Measurements from ENCODE around the gene SUCLG2. TPM values are rescaled to one million over a fixed set of nuclear protein-coding genes. Genes with fewer than 3 reads are reported as not detected.
"Not testable (repeated sequence)": the region's sequence is repeated elsewhere in the genome, so short reads cannot be mapped to it uniquely, and the experiment has no call there.

SUCLG2 gene
- total RNA-seq, 1 experiment from 2014 or later: 22.3 TPM

DNA sequence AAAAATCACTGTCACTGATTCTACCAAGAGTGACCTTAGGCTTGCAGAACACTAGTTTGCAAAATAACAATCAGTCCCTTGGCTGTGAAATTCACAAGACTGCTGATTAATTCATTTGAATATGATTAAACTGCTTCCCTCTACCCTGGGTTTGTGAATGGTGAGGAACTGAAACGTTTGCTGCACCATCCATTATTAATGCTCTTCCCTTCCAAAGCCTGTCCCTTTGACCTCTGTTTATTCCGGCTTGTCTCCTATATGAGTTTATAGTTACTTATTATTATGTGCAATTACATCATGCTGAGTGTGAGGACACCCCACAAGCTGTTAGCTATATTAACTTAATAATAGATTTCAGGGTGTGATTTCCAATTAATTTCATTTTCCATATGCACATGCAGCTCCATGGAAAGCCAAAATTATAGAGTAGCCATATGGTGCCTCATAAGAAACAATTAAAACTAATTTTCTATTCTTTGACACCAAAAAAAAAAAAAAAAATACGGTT is 96.5 kb downstream of the SUCLG2 start:
- Histone ChIP-seq H3K9me3 (ENCODE audit: low read length) (no peaks in the 10 kb centered on the region), H2AFZ (ENCODE audit: low read length) (no peak overlapping the region), H3K79me2 (ENCODE audit: low read length) (no peaks in the 10 kb centered on the region), H3K27ac (ENCODE audit: low read length) (no peak overlapping the region), H3K4me3 (ENCODE audit: low read length) (no peak overlapping the region), H3F3A (ENCODE audit: low read length, unreplicated experiment) (no peaks in the 10 kb centered on the region), H3K9me2 (replicated peaks; ENCODE audit: low read length) (no peaks in the 10 kb centered on the region), H3K27me3 (ENCODE audit: low read length) (no peaks in the 10 kb centered on the region), H3K36me3 (ENCODE audit: low read depth, low read length) (no peaks in the 10 kb centered on the region), H3K4me2 (ENCODE audit: low read length) (no peak overlapping the region), H3K9ac (ENCODE audit: low read length) (no peak overlapping the region), H3K4me1 (ENCODE audit: insufficient read depth, low read length) (no peaks in the 10 kb centered on the region), H4K20me1 (ENCODE audit: low read length) (no peaks in the 10 kb centered on the region)
- ChIA-PET CTCF (no interaction called here), POLR2A (ENCODE audit: unreplicated experiment) (no interaction called here)
- ATAC-seq (no peak), DNase-seq (no peak)
- intact Hi-C loops (cut with micrococcal nuclease): no loop called here
- no TSS peak for BruUV-seq (replicated peaks)
- no peak for TF ChIP-seq EZH2phosphoT487 (IDR thresholded peaks at IDR 0.05; ENCODE audit: borderline replicate concordance, low read length)
- TF ChIP-seq EZH2 (IDR thresholded peaks at IDR 0.05; ENCODE audit: low read length, unreplicated experiment): no peak
- TF ChIP-seq, protein P1, sequence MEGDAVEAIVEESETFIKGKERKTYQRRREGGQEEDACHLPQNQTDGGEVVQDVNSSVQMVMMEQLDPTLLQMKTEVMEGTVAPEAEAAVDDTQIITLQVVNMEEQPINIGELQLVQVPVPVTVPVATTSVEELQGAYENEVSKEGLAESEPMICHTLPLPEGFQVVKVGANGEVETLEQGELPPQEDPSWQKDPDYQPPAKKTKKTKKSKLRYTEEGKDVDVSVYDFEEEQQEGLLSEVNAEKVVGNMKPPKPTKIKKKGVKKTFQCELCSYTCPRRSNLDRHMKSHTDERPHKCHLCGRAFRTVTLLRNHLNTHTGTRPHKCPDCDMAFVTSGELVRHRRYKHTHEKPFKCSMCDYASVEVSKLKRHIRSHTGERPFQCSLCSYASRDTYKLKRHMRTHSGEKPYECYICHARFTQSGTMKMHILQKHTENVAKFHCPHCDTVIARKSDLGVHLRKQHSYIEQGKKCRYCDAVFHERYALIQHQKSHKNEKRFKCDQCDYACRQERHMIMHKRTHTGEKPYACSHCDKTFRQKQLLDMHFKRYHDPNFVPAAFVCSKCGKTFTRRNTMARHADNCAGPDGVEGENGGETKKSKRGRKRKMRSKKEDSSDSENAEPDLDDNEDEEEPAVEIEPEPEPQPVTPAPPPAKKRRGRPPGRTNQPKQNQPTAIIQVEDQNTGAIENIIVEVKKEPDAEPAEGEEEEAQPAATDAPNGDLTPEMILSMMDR (conservative IDR thresholded peaks at IDR 0.05; ENCODE audit: low read depth, low read length): no peak

GRCh38 chr3:67551361-67552016 is 102.9 kb downstream of the SUCLG2 start:
- no peak for ATAC-seq
- Histone ChIP-seq H3K27me3 (ENCODE audit: low read length) (no peaks in the 10 kb centered on the region), H3K9me3 (ENCODE audit: low read length) (no peaks in the 10 kb centered on the region), H3K4me2 (ENCODE audit: low read length) (no peak overlapping the region), H2AFZ (ENCODE audit: low read length) (no peak overlapping the region), H4K20me1 (ENCODE audit: low read length) (no peaks in the 10 kb centered on the region), H3K9ac (ENCODE audit: low read length) (no peak overlapping the region), H3K79me2 (ENCODE audit: low read length) (no peaks in the 10 kb centered on the region), H3K9me2 (replicated peaks; ENCODE audit: low read length) (no peaks in the 10 kb centered on the region), H3F3A (ENCODE audit: low read length, unreplicated experiment) (no peaks in the 10 kb centered on the region), H3K27ac (ENCODE audit: low read length) (no peak overlapping the region), H3K36me3 (ENCODE audit: low read depth, low read length) (no peaks in the 10 kb centered on the region), H3K4me1 (ENCODE audit: insufficient read depth, low read length) (no peaks in the 10 kb centered on the region), H3K4me3 (ENCODE audit: low read length) (no peak overlapping the region)
- ChIA-PET POLR2A (ENCODE audit: unreplicated experiment) (no interaction called here), CTCF (no interaction called here)
- DNase-seq: no peak
- TF ChIP-seq EZH2phosphoT487 (IDR thresholded peaks at IDR 0.05; ENCODE audit: borderline replicate concordance, low read length): no peak
- TF ChIP-seq, protein P1 (conservative IDR thresholded peaks at IDR 0.05; ENCODE audit: low read depth, low read length): no peak
- no peak for TF ChIP-seq EZH2 (IDR thresholded peaks at IDR 0.05; ENCODE audit: low read length, unreplicated experiment)
- BruUV-seq (replicated peaks): no TSS peak
- intact Hi-C loops (cut with micrococcal nuclease): no loop called here

GRCh38 chr3:67550541-67550940 is 103.9 kb downstream of the SUCLG2 start:
- no peaks in the 10 kb centered on the region for H3K4me1 ChIP-seq (ENCODE audit: insufficient read depth, low read length)
- intact Hi-C loops (cut with micrococcal nuclease): no loop called here
- ChIA-PET CTCF (no interaction called here), POLR2A (ENCODE audit: unreplicated experiment) (no interaction called here)
- TF ChIP-seq EZH2phosphoT487 (IDR thresholded peaks at IDR 0.05; ENCODE audit: borderline replicate concordance, low read length): no peak
- TF ChIP-seq EZH2 (IDR thresholded peaks at IDR 0.05; ENCODE audit: low read length, unreplicated experiment): no peak
- TF ChIP-seq, protein P1 (conservative IDR thresholded peaks at IDR 0.05; ENCODE audit: low read depth, low read length): no peak
- no peak for DNase-seq
- BruUV-seq (replicated peaks): no TSS peak
- no peak for ATAC-seq
- H3K4me2 ChIP-seq (ENCODE audit: low read length): no peak overlapping the region
- H3K27ac ChIP-seq (ENCODE audit: low read length): no peak overlapping the region
- H4K20me1 ChIP-seq (ENCODE audit: low read length): no peaks in the 10 kb centered on the region
- no peak overlapping the region for H3K4me3 ChIP-seq (ENCODE audit: low read length)
- no peaks in the 10 kb centered on the region for H3F3A ChIP-seq (ENCODE audit: low read length, unreplicated experiment)
- H3K79me2 ChIP-seq (ENCODE audit: low read length): no peaks in the 10 kb centered on the region
- H3K9me3 ChIP-seq (ENCODE audit: low read length): no peaks in the 10 kb centered on the region
- H3K9me2 ChIP-seq (replicated peaks; ENCODE audit: low read length): no peaks in the 10 kb centered on the region
- H3K36me3 ChIP-seq (ENCODE audit: low read depth, low read length): no peaks in the 10 kb centered on the region
- H3K9ac ChIP-seq (ENCODE audit: low read length): no peak overlapping the region
- H3K27me3 ChIP-seq (ENCODE audit: low read length): no peaks in the 10 kb centered on the region
- H2AFZ ChIP-seq (ENCODE audit: low read length): no peak overlapping the region

- H3K9ac ChIP-seq (ENCODE audit: low read length); H3K9me2 ChIP-seq (replicated peaks; ENCODE audit: low read length); H4K20me1 ChIP-seq (ENCODE audit: low read length); intact Hi-C loops (cut with micrococcal nuclease); DNase-seq; H3F3A ChIP-seq (ENCODE audit: low read length, unreplicated experiment); BruUV-seq (replicated peaks); H3K27ac ChIP-seq (ENCODE audit: low read length); H3K79me2 ChIP-seq (ENCODE audit: low read length); CTCF ChIA-PET; POLR2A ChIA-PET (ENCODE audit: unreplicated experiment); H3K4me2 ChIP-seq (ENCODE audit: low read length); H3K36me3 ChIP-seq (ENCODE audit: low read depth, low read length); H3K4me3 ChIP-seq (ENCODE audit: low read length); H2AFZ ChIP-seq (ENCODE audit: low read length); ATAC-seq; H3K27me3 ChIP-seq (ENCODE audit: low read length); H3K4me1 ChIP-seq (ENCODE audit: insufficient read depth, low read length); H3K9me3 ChIP-seq (ENCODE audit: low read length): not testable (repeated sequence)
These were observed 111.7 kb downstream of the SUCLG2 start for GRCh38 chr3:67542502-67543250.
